HUES6 (cell line): ENCODE data around the gene FAM131B.
A peak's percentile ranks its signal among the peaks of the same experiment; 100 is the strongest.

Source experiments
- H3K27ac ChIP-seq: 2 replicates; pipeline ENCODE4 v1.7.0; 2013; ENCODE audit warnings: low read depth, mild to moderate bottlenecking, low read length, inconsistent platforms
- H3K27me3 ChIP-seq: 2 replicates; pipeline ENCODE4 v1.6.1; 2013; ENCODE audit warnings: low read length; ENCODE audit not compliant: control insufficient read depth, insufficient read depth
- H3K36me3 ChIP-seq: 2 replicates; pipeline ENCODE4 v1.6.1; 2013; ENCODE audit warnings: low read length; ENCODE audit not compliant: control insufficient read depth, insufficient read depth
- H3K4me1 ChIP-seq: 2 replicates; pipeline ENCODE4 v1.6.1; 2013; ENCODE audit warnings: low read length; ENCODE audit not compliant: control insufficient read depth, insufficient read depth
- H3K4me3 ChIP-seq: 2 replicates; pipeline ENCODE4 v1.5.1; 2013; ENCODE audit warnings: low read depth, low read length
- H3K9ac ChIP-seq: one replicate; pipeline ENCODE4 v1.6.1; 2013; ENCODE audit warnings: mild to moderate bottlenecking, low read length
- H3K9me3 ChIP-seq: 2 replicates; pipeline ENCODE4 v1.6.1; 2013; ENCODE audit warnings: low read depth, low read length; ENCODE audit not compliant: control insufficient read depth, insufficient read depth

The FAM131B gene

DNA sequence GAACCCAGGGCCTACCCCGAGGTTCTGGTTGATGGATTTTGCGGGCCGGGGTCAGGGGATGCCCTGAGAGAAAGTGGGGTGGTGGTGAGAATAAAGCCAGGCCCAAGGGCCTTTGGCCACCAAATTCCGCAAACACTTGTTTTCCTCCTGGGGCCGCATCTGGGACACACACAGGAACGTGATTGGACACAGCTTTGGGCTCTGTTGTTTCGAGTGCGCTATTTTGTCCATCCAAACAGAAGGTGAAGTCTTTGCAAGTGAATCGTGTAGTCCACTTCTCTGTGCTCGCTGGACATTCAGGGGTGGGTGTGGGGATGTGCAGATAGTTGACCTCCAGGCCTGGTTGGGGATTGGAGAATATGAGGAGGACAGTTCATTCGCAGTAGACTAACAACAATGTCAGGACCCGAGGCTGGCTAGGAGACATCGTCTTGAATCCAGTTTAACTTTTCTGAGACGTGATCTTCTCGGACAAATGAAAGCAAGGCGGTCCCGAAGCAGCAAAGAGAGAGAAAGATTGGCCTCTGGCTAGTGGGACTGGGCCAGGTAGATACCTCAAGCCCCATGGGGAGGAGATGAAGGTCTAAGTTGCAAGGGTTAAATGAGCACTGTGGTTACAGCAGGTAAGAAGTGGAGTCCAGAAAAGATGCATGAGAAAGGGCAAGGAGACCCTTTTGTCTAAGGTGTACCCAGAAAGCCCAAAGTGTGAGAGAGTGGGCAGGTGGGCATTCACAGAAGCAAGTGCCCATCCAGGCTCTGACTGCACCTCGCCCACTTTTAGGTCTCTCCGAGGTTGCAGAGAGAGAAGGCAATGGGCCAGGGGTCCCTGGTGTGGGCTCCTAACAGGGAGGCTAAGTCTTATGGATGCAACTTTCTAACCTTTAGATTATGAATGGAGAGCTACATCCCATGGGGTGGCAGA is 764 bp upstream of the FAM131B start:
- H3K4me3 ChIP-seq, result peak overlapping the region; percentile 64
- peaks cover 54% of the 10 kb centered on the region for H3K27me3 ChIP-seq
- peaks cover 9% of the 10 kb centered on the region; the same call in 1 of the 2 replicates for H3K36me3 ChIP-seq
- H3K9ac ChIP-seq, result no peak overlapping the region
- H3K27ac ChIP-seq, result no peak overlapping the region
- H3K4me1 ChIP-seq, result peaks cover 19% of the 10 kb centered on the region
- no peaks in the 10 kb centered on the region for H3K9me3 ChIP-seq

DNA sequence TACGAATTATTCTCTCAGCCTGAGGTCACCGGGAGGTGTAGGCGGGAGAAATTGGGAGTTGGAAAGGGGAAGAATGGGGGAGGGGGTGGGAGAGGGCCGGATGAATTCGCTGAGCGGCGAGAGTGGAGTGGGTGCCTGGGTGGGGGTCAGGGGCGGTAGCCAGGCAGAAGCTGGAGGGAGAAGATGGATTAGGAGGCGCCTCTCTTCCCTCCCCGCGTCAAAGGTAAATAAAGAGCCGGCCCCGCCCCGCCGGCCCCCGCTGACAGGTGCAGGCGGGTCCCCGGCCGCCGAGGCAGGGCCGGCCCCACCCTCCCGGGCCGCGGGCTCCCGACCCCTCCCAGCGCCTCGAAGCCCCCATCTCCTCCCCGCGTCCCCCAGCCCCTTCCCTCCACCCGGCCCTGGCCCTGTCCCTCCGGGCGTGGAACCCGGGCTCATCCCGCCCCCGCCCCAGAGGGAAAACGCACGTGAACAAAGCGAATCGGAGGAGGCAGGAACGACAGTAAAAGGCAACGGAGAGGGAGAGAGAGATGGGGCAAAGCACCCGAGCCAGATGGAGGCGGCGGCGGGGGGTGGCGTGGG is 872 bp downstream of the FAM131B start:
- no peak overlapping the region for H3K27ac ChIP-seq
- peaks cover 17% of the 10 kb centered on the region for H3K4me1 ChIP-seq
- H3K9ac ChIP-seq, result no peak overlapping the region
- peaks cover 15% of the 10 kb centered on the region; the same call in 1 of the 2 replicates for H3K36me3 ChIP-seq
- H3K27me3 ChIP-seq, result peaks cover 54% of the 10 kb centered on the region
- peak overlapping the region; percentile 98 for H3K4me3 ChIP-seq
- H3K9me3 ChIP-seq, result no peaks in the 10 kb centered on the region

DNA sequence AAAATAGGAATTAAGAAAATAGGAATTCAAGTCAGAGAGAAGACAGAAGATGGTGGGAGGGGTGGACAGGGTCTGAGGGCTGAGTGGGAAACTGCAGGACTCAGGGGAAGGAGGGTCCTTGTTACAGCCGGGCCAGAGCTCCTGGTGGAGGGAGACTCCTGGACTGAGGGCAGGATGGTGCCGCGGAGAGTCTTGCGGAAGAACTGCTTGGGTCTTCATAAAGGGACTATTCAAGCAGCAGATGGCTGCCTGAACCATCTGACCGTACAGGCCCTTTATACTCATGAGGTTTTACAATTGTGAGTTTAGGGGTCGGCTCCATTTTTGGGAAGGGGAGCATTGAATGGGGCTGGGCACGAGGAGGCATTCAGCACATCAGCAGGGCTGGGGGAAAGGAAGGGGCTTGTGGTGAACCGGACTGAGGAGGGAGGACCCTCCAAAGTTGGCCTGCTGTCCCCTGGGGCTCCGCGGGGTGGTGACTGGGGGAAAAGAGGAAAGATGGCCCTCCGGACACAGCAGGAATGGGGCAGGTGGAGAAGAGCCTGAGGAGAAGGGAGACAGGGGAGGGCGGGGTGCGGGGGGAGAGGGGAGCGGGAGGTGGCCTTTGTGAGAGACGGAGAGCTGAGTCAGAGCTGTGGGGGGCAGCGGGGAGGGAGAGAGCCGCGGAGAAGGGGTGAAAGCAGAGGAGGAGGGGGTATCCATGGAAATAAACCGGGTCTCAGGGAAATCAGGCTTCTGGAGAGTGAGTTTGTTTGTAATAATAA is 1.5 kb downstream of the FAM131B start:
- Histone ChIP-seq H3K36me3 (peaks cover 22% of the 10 kb centered on the region; the same call in 1 of the 2 replicates), H3K9me3 (no peaks in the 10 kb centered on the region), H3K27ac (no peak overlapping the region), H3K9ac (no peak overlapping the region), H3K27me3 (peaks cover 54% of the 10 kb centered on the region), H3K4me3 (peak overlapping the region; percentile 98), H3K4me1 (peaks cover 17% of the 10 kb centered on the region)

GRCh38 chr7:143359771-143360353 is 2.7 kb downstream of the FAM131B start:
- H3K27me3 ChIP-seq, result peaks cover 46% of the 10 kb centered on the region
- no peaks in the 10 kb centered on the region for H3K9me3 ChIP-seq
- H3K36me3 ChIP-seq, result peaks cover 27% of the 10 kb centered on the region; the same call in 1 of the 2 replicates
- H3K9ac ChIP-seq, result no peak overlapping the region
- H3K4me1 ChIP-seq, result peaks cover 17% of the 10 kb centered on the region
- H3K4me3 ChIP-seq, result no peak overlapping the region
- no peak overlapping the region for H3K27ac ChIP-seq

DNA sequence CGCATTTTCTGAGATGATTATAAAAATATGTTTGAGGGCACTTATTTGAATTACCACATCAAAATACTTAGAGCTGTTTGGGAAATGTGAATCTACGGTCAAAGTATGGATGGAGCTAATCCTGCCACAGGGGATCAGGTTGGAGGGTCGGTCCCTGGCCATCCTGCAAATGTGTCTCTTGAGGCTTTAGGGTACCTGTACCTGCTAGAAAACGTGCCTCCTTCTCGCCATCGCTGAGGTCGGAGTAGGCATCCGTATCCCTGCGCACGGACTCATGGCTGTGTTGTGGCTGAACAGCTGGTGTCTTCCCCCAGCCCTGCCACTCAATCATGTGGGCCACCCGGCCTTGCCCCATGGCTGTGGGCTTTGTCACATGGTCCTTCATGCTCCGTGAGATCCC is 3.9 kb downstream of the FAM131B start:
- no peak overlapping the region for H3K27ac ChIP-seq
- H3K9ac ChIP-seq, result no peak overlapping the region
- H3K4me1 ChIP-seq, result peaks cover 17% of the 10 kb centered on the region
- H3K27me3 ChIP-seq, result peaks cover 34% of the 10 kb centered on the region
- peaks cover 27% of the 10 kb centered on the region; the same call in 1 of the 2 replicates for H3K36me3 ChIP-seq
- H3K9me3 ChIP-seq, result no peaks in the 10 kb centered on the region
- H3K4me3 ChIP-seq, result no peak overlapping the region

DNA sequence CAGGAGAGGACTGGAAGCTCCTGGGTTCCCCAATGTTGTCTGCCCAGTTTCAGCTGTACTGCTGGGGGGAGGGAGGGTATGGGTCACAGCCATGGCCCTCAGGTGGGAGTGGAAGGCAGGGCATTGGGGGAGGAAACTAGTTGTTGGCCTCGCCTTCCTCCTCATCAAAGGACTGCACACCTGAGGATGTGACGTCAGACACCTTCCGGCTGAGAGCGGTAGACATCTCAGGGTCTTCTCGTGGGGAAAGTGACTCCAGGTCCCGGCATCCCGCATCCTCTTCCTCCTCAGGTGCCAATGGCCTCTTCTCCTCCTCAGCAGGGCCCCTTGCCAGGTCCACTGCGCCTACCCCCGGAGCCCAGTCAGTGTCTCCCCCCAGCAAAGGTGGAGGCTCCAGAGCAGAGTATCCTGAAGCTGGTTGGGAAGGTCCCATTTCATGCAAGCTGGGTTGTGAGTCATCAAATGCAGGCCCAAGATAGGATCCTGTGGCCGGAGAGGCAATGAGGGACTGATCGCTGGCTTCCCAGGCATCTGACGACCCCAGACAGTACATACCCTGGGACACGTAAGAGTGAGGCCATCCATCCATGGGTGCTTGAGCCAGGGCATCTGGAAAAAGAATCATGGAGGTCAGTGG is 6.0 kb downstream of the FAM131B start:
- peaks cover 21% of the 10 kb centered on the region; the same call in 1 of the 2 replicates for H3K27me3 ChIP-seq
- H3K4me3 ChIP-seq, result no peak overlapping the region
- H3K27ac ChIP-seq, result no peak overlapping the region
- peaks cover 27% of the 10 kb centered on the region; the same call in 1 of the 2 replicates for H3K36me3 ChIP-seq
- H3K9me3 ChIP-seq, result no peaks in the 10 kb centered on the region
- H3K4me1 ChIP-seq, result peaks cover 14% of the 10 kb centered on the region
- no peak overlapping the region for H3K9ac ChIP-seq

- no peaks in the 10 kb centered on the region for H3K9me3 ChIP-seq
- peaks cover 13% of the 10 kb centered on the region; the same call in 1 of the 2 replicates for H3K27me3 ChIP-seq
- H3K27ac ChIP-seq, result no peak overlapping the region
These were observed 6.8 kb downstream of the FAM131B start for GRCh38 chr7:143355450-143356385.

DNA sequence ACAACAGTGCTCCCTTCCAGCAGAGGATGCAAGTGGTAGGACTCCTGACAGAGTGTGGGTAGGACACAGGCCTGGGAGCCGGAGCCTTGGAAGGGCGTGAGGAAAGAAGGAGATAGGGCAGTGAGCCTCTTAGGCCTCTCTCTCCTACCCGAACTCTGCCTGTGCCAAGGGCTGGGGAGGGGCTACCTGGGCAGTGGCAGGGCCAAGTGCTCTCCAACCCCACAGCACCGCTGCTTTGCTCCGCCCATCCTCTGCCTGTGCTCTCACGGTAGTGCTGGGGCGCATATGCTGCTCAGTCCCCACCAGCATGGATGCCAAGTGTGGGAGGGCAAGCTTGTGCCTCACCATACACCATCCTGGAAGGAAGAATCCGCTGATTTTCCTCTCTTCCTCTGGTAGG is 7.5 kb downstream of the FAM131B start:
- H3K9ac ChIP-seq, result no peak overlapping the region
- peaks cover 6% of the 10 kb centered on the region; the same call in 1 of the 2 replicates for H3K27me3 ChIP-seq
- no peak overlapping the region for H3K4me3 ChIP-seq
- H3K4me1 ChIP-seq, result peaks cover 4% of the 10 kb centered on the region; the same call in 1 of the 2 replicates
- no peak overlapping the region for H3K27ac ChIP-seq
- peaks cover 27% of the 10 kb centered on the region; the same call in 1 of the 2 replicates for H3K36me3 ChIP-seq
- no peaks in the 10 kb centered on the region for H3K9me3 ChIP-seq

More at GRCh38 chr7:143355450-143356385, 6.8 kb downstream of the FAM131B start:
- Histone ChIP-seq H3K4me3 (no peak overlapping the region), H3K36me3 (peaks cover 27% of the 10 kb centered on the region; the same call in 1 of the 2 replicates), H3K4me1 (peaks cover 10% of the 10 kb centered on the region), H3K9ac (no peak overlapping the region)

- H3K9me3 ChIP-seq, result no peaks in the 10 kb centered on the region
- peaks cover 27% of the 10 kb centered on the region; the same call in 1 of the 2 replicates for H3K36me3 ChIP-seq
- no peaks in the 10 kb centered on the region; the same call in 1 of the 2 replicates for H3K27me3 ChIP-seq
- H3K27ac ChIP-seq, result no peak overlapping the region
- peaks cover 4% of the 10 kb centered on the region; the same call in 1 of the 2 replicates for H3K4me1 ChIP-seq
- no peak overlapping the region for H3K4me3 ChIP-seq
- H3K9ac ChIP-seq, result no peak overlapping the region
These were observed 8.1 kb downstream of the FAM131B start for GRCh38 chr7:143354376-143354775.
